ENCODE measurements around the gene KLKB1.

- TF ChIP-seq CTCF (tag by site-specific recombination; IDR thresholded peaks at IDR 0.05) (no peak), ZFP3 (tag by site-specific recombination; IDR thresholded peaks at IDR 0.05; ENCODE audit: low read depth) (no peak), HOXA7 (CRISPR knock-in tag; IDR thresholded peaks at IDR 0.05; ENCODE audit: borderline replicate concordance) (no peak), ZEB2 (tag by site-specific recombination; IDR thresholded peaks at IDR 0.05) (no peak), ZBTB17 (tag by site-specific recombination; IDR thresholded peaks at IDR 0.05) (no peak), ZNF274 (IDR thresholded peaks at IDR 0.05; ENCODE audit: low read length) (no peak), ZNF274 (tag by site-specific recombination; IDR thresholded peaks at IDR 0.05; ENCODE audit: borderline replicate concordance) (no peak), ZBTB49 (tag by site-specific recombination; IDR thresholded peaks at IDR 0.05; ENCODE audit: low read depth) (no peak), REST (tag by site-specific recombination; IDR thresholded peaks at IDR 0.05) (no peak), ZNF549 (tag by site-specific recombination; IDR thresholded peaks at IDR 0.05) (no peak)
Measured at GRCh38 chr4:186294160-186294559, 66.9 kb downstream of the KLKB1 start.

All from HEK293 (cell line).